T-helper 2 cell treated with Interferon-gamma antibody and Interleukin-4, amounts not matched to agents 100 ng/mL and 5 ng/mL, for 36 hours (primary cell): Measurements from ENCODE around the gene ABTB1. TPM values are rescaled to one million over a fixed set of nuclear protein-coding genes. Genes with fewer than 3 reads are reported as not detected.
"Not testable (repeated sequence)": the region's sequence is repeated elsewhere in the genome, so short reads cannot be mapped to it uniquely, and the experiment has no call there.

Experiments
- intact Hi-C: fragments of 100-400 bp; cut with micrococcal nuclease; formaldehyde crosslinking; loops from one replicate; pipeline ENCODE4 v1.15.1; 2023
- total RNA-seq: library from RNA; stranded (reverse); gene quantifications from 2 replicates; pipeline ENCODE4 v1.2.3, GENCODE V29; 2022

ABTB1 gene
- total RNA-seq, 1 donor from 2014 or later = 22.0 TPM

DNA sequence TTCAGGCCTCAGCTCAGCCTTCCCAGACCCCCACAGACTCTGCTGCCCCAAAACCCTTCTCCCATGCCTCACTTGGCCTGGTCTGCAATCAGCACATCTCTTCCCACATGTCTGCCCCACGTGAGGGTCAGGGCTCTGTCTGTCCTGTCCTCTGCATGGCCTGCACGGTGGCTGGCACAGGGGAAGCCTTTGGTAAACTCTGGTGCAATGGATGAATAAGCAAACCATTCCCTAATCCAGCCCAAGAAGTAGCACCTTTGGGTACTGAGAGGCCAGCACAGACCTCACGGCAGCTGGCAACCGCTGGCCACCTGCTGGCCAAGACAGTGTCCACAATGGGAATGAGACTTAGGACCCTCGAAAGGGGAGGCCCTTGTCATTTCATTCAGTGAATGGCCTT, 27.7 kb downstream of the ABTB1 start:
- intact Hi-C loops = no loop called here

DNA sequence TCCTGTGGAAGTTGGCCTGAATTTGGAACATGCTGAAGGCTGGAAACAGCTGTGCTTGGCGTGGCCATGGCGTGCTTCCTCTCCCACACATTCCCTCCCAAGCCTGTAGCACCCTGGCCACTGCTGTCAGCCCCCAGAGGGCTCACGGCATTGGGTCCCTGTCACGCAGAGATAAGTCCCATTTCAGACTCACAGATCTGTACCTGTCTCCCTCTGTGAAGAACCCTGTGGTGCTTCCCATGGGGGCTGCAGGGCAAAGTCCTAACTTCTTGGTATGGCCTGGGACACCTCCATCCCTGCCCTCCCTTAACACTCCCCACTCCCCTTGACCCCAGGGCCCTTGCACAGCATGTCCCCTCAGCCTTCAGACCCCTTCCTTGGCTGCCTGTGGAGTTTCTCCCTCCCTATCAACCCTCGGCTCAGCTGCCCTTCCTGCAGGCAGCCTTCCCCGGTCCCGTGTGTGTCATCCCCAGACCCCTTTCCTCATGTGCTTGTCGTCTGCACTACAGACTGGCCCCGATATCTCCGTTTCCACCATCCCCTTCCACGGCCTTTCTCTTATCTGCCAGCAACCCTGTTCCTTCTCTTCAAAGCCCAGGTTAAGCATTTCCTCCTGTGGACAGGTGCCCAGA, 28.6 kb downstream of the ABTB1 start:
- intact Hi-C loops = no loop called here

DNA sequence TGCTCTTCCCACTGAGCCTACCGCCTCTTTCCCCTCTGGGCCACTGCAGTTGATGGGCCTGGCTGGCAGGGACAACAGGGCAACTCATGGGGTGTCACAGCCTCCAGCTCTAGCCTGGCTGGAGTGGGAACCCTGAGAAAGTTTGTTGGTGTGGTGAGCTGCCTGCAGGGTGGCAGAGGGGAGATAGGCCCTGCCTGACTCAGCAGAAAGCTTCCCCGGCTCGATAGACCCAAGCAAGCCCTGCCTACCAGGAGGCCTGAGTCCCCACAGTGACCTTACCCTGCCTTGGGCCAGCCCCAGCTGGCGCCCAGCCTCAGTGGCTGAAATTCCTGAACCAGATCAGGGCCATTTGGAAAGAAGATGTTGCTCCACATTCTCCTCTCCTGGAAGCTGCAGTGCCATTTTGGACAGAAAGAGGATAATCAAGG, 29.4 kb downstream of the ABTB1 start:
- intact Hi-C loops = no loop called here

DNA sequence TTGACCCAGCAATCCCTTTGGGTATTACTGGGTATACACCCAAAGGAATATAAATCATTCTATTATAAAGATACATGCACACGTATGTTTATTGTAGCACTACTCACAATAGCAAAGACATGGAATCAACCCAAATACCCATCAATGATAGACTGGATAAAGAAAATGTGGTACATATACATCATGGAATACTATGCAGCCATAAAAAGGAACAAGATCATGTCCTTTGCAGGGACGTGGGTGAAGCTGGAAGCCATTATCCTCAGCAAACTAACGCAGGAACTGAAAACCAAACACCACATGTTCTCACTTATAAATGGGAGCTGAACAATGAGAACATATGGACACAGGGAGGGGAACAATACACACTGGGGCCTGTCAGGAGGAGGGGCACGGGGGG, 32.1 kb downstream of the ABTB1 start:
- intact Hi-C loops = not testable (repeated sequence)

DNA sequence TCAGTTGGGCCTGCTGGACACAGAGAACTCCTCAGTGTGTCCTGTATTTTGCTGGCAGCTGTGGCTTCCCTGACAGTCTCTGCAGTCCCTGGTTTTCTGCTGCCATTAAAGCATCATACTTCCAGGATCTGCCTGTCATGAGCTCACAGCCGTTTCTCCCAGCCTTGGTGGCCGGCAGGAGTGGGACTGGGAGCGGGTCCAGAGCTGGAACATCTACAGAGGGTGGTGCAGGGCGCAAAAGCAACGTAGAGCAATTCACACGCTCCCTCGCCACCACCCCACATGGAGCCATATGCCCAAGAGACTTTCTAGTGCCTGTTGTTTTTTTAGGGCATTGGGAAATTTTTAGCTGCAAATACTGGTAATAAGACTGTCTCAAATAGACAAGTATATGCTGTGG, 33.6 kb downstream of the ABTB1 start:
- intact Hi-C loops = no loop called here

DNA sequence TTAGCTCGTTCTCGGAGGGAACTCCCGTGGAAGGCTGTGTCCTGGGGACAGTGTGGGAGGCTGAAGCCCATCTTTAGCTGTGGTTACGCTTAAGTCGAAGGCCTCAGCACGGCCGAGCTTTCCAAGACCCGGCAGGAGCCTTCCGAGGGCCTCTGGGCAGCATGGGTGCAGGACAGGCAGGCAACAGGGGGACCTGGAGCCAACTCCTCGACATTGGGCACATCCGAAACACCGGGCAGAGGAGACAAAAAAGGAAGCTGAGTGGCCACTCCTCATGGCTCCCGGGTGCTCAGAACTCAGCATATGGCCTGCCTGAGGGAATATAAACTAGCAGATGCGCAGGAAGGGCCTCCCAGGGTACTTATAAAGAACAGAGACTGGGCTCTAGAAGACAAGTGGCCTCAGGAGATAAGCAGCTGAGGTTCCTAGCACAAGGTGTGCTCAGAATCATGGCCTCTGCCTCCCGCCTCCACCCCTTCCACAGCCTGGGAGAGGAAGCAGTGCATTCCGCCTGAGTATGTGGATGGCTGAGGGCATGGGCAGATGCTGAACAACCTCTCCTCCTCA, 34.1 kb downstream of the ABTB1 start:
- intact Hi-C loops = no loop called here

DNA sequence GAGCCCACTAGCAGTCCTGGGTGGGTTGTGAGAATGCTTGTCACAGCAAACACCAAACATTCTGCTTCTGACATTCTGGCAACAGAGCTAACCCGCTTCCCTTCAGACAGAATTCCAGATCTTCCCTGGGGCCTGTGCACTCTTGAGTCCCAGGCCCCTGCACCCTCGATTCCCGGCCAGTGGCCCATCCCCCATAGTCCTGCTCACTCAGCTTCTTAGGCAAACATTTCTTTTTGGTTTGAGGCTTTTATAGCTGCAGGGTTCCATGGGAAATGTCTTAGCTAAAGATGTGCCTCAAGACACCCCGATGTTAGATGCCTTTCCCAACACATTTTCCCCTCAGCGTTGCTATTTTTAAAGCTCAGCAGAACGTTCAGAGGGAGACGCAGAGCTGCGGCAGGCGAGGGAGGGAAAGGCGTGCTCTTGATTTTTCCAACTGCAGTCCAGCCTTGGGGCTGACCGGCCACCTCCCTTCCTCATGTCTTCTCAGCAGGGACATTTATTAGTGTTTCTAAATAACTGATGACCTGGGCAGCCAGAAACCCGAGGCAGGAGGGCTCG, 35.2 kb downstream of the ABTB1 start:
- intact Hi-C loops = no loop called here

DNA sequence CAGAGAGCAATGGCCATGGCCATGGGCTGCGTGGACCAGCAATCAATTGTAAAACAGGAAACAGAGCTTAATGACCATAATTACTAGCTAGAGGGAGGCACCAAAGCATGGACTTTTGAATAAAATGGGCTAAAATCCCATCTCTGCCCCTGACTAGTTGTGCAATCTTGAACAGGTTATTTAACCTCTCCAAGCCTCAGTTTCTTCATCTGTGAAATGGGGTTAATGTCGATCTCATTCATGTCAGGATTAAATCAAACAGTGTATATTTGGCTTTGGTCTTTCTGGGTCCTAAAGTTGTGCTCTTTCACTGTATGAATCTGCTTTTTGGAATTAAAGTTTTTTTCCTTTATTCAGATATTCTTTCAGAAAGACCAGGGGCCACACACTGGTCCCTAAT, 36.1 kb downstream of the ABTB1 start:
- intact Hi-C loops = no loop called here

DNA sequence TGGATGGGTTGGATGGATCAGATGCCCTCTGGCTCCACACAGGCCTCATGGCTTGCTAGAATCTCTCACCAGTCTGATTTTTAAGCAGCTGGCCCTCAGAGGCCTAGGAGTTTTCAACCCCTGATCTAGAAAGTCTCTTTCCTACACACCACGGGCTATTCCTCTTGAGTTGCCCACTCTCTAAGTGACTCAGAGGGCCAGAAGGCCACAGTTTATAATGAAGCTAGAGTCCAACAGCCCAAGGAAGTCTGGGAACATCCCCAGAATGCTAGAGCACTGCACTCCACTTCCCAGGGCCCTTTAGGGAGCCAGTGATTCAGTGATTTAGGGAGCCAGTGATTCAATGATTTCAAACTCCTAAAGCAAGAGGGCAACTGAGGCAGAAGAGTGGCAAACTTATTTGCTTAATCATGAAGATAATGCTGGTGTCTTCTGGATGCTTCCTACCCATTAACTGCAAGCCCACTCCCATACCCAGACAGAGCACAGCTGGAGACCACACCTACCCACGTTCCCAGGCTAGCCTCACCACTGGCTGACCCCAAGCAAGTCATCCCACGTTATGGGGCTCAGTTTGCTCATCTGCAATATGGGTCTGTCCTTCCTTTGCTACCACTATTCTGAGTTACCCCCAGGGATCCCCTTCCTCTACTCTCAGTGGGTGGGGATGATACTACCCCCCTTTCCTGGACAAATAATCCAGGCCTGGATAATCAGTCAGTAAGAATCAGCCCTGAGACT, 36.7 kb downstream of the ABTB1 start:
- intact Hi-C loops = no loop called here

DNA sequence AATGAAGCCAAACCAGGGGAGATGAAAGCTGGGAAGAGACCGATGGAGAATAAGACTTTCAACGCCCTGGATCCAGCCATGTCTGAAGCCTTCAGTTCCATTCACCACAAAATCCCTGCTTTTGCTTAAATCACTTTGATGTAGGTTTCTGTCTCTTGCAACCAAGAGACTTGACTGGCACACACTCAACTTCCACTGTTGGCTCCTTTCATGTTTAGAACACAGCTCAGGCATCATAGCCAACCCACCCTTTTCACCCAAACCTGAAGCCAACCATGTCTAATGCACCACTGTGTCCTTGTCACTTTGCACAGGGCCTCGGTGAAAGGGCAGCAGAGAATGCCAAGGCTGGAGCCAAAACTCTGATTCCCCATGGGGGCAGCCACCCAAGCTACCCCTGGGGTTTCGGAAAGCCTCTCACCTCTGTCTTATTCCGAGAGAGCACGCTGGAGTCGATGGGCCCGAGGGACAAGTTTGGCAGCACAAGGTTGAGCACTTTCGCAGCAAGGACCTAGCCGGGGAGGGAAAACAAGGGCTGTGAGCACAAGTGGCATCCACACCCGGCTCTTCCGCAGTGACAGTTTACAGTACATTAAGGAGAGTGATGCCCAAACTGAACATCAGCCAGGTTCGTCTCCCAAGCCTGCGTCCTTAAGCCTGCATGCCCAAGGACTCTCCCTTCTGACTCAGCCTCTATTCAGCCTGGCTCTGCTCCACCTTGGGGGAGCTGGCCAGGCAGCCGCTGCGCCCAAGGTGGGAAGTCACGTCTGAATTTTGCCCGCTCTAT, 37.6 kb downstream of the ABTB1 start:
- intact Hi-C loops = no loop called here

DNA sequence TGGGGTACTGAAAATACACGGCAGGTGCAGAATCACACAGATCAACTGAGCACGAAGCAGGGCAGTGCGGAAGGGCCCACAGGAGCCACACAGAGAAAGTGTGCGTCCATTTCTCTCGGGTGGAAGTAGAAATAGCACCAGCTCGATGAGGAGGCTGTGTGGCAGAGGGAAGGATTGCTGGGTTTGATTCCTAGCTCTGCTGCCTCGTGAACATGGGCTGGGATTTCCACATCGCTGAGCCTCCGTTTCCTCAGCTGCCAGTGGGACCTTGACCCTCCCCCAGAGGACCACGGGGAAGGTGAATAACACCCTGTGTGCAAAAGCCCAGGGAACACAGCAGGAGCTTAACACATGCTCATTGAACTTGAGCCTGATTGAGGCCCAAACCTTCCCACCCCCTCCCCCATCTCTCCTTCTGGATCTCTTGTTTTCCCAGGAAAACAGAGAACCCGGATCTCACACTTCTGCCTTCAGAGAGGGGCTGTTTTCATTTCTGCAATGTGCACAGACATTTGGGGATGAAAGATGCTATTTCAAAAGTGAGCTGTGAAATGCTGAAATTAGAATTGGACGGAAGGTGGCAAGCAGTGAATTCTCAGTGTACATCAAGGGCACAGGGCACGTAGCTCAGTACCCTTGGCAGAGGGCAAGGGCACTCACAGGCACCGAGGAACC, 38.4 kb downstream of the ABTB1 start:
- intact Hi-C loops = no loop called here

DNA sequence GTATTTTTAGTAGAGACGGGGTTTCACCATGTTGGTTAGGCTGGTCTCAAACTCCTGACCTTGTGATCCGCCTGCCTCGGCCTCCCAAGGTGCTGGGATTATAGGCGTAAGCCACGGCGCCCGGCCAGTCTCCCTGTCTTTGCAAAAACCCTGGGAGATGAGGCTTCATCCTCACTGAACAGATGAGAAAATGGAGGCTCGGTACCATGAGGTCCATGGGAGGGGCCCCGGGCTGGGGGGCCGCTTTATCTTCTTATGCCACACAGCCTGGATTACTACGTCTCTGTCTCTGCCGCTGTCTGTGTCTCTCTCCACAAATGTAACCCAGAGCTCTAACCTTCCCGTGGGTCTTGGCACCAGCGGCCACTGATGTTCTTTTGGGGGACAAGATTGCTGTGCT, 39.1 kb downstream of the ABTB1 start:
- intact Hi-C loops = no loop called here

DNA sequence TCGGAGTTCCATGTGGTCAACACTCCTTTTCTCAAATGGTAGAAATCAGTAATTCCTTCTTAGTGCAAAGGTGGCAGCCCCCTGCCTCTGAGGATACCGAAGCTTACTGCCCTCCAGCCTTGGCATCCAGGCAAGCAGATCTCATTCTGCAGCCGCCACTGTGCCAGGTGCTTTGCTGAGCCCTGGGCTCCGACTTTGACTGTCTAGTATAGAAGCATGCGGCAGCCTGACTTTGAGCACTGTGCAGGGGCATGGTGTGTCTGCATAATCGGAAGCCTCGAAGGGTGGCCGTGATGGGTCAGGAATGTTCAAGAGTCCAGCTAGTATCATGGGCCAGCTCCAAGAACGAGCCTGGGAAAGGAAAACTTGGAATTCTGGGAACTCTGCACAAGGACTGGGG, 39.7 kb downstream of the ABTB1 start:
- intact Hi-C loops = no loop called here

DNA sequence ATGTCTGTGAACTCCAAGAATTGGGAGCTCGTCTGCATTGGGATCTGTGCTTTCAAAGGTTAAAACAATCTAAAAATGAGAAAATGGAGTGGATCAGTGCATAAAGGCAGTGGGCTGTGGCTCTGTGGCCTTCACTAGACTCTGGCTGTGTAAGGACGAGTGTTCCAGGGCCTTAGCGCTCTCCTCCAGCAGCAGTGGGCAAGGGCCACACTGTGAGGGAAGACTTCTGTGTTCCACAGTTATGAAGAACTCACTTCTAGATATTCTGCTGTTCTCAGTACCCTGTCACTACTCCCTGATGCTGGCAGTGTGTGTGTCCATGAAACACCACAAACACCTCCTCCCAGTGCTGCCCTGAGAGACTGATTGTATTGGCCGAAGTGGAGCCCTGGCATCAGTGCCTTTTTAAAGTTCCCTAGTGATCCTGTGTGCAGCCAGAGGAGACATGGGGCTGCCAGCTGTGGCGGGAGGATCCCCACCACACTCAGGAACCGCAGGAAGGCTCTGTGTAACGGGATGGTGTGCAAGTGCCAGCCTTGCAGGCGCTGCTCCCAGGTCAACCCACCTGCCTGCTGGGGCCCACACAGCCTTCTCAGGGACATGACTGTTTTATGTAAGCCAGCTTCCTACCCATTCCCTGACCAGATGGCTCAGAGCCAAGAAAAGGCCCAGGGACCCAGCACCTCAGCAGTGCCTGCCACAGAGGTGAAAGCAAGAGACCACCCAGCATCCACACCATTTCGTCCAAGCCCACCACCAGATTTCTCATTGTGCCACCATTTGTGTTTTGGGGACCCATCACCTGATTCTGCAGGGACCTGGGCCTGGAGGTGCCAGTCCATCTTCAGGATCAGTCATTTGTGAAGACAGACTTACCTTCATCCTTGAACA, 40.4 kb downstream of the ABTB1 start:
- intact Hi-C loops = no loop called here

DNA sequence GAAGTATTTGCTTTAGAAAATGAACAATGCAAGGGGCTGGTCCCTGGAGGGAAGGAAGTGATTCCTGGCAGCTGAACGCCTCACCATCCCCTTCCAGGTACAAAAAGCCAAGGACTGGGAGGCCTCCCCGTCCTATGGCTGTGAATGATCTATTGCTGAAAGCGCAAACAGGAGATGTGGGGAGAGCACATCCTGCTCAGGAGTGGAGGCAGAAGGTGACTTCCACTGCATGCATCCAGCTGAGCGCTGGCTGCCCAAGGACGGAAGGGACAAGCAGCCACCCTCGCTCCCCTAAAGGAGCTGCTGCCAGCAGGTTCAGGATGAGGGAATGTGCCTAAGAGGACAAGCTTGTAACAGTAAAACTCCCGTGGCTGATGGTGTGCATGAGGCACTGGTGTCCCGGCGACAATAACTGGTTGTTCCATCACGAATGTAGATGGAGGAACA, 41.4 kb downstream of the ABTB1 start:
- intact Hi-C loops = no loop called here

DNA sequence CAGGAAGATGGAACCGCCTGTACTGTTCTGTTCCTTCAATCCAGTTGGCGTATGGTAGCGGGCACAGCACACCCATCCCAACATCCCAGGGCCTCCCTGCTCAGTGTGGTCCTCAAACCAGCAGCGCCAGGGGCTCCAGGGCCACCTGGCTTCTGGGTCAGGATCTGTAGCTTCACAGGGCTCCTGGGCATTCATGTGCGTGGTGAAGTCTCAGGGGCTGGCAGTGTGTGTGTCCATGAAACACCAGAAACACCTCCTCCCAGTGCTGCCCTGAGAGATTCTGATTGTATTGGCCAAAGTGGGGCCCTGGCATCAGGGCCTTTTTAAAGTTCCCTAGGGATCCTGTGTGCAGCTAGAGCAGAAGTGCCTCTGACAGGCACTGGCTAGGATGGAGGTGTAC, 42.1 kb downstream of the ABTB1 start:
- intact Hi-C loops = no loop called here

DNA sequence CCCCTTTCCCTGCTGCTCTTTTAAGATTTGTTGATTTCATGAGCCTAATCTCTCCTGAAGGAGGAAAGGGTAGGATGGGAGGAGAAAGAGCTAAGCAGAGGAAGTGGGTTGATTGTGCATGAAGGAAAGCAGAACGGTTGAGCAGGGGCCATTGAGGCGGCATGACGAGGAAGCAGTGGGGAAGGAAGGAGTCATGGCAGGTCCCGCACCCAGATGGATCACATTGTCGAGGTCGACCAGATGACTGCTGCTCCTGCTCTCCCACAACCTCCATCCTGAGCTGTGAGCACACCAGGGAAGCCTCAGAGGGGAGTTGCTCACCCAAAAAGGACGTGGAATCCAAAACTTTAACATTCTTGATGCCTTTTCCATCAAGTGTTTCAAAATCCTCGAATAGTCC, 42.8 kb downstream of the ABTB1 start:
- intact Hi-C loops = no loop called here

DNA sequence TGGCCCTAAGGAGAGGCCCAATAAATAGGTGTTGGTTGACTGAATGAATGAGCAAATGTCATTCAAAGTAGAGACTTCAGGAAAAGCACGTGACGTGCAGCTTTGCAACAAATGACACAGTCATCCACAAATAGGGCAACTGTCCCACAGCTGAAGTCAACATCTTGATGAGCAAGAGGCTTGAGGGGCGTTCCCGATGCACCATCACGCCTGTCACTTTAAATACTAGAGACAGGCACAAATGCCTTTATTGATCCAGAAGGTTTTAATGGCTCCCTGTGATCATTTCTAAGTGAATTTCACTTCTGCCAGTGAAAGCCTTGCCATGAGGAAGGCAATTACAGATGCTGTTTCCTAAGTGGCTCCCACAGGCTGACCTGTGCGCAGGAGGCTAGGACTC, 43.6 kb downstream of the ABTB1 start:
- intact Hi-C loops = no loop called here

DNA sequence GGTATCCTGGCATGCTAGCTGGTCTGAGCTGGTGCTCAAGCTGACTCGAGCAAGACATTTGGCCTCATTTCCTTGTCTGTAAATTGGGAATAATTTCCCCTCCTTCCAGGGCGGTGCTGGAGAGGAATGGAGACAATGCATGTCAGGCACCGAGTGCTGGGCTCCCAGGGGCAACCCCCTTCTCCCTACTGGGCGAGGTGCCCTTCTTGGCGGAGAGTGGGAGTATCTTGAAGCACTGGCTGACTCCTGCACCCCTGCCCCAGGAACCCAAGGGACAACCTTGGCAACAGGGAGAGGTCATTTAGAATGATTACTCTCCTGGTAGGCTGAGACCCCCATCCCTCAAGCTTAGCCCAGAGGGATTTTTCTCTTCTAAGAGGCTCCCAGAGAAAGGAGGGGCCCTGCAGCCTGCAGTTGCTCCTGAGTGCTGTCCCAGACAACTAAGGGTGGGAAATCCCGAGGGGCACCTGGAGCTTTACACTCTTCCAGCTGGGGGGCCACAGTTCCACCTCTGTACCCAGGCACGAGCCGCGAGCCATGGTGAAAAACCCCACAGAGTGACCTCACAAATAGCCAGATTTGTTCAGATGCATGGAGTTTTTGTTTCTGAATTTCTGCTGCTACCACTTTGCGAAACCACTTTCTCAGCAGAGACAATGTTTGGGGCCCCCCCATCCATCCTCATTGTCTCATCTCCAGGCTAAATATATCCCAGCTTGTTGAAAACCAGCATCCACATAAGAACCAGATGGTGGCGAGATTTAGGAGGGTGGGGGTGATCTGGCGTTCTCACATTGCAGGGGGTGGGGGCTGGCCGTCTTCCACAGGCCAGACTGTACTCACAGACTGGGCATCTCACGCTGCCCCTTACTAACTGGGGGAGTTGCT, 44.8 kb downstream of the ABTB1 start:
- intact Hi-C loops = no loop called here
